PFSK-1 (cell line): ENCODE measurements around the gene GFM1.

Experiments
- FOXP2 ChIP-seq: optimal IDR thresholded peaks from 2 replicates; pipeline ENCODE3; 2011; ENCODE audit warnings: borderline replicate concordance, control low read depth, inconsistent platforms; ENCODE audit not compliant: insufficient read depth; ENCODE audit errors: extremely low read length, extremely low read depth
- POLR2AphosphoS5 ChIP-seq: IDR thresholded peaks from 2 replicates; pipeline ENCODE4 v1.6.1; 2012; ENCODE audit warnings: low read depth, mild to moderate bottlenecking, control low read depth, low read length, moderate library complexity
- REST ChIP-seq, 2 experiments: IDR thresholded peaks; 2 replicates each; pipeline versions ENCODE4 v1.6.1 to v1.8.0; 2011 to 2012; ENCODE audit warnings: low read depth in 2 of 2, low read length in 2 of 2, control low read depth in 1 of 2, inconsistent platforms in 1 of 2, mild to moderate bottlenecking in 1 of 2, moderate library complexity in 1 of 2; ENCODE audit not compliant: insufficient read depth in 1 of 2
- SIN3A ChIP-seq: IDR thresholded peaks from 2 replicates; pipeline ENCODE4 v1.6.1; 2012; ENCODE audit warnings: mild to moderate bottlenecking, low read length, moderate library complexity, borderline replicate concordance; ENCODE audit not compliant: insufficient read depth
- TAF1 ChIP-seq: IDR thresholded peaks from 2 replicates; pipeline ENCODE4 v1.6.1; 2012; ENCODE audit warnings: low read length, control low read depth, borderline replicate concordance; ENCODE audit not compliant: insufficient read depth

GFM1 gene

GRCh38 chr3:158739078-158739477, 94.8 kb downstream of the GFM1 start:
- TF ChIP-seq TAF1 (no peak), POLR2AphosphoS5 (no peak), SIN3A (no peak), REST (IDR thresholded peaks at IDR 0.05; ENCODE audit: insufficient read depth in 1 of 2, low read depth in 2 of 2, low read length in 2 of 2) (no peak), FOXP2 (no peak)

- TF ChIP-seq REST (IDR thresholded peaks at IDR 0.05; ENCODE audit: insufficient read depth in 1 of 2, low read depth in 2 of 2, low read length in 2 of 2): no peak
- TF ChIP-seq SIN3A: no peak
- TF ChIP-seq FOXP2: no peak
- no peak for TF ChIP-seq TAF1
- no peak for TF ChIP-seq POLR2AphosphoS5
These were observed 95.3 kb downstream of the GFM1 start for GRCh38 chr3:158739661-158740060.
